ENCODE measurements around the gene PEDS1.

DNA sequence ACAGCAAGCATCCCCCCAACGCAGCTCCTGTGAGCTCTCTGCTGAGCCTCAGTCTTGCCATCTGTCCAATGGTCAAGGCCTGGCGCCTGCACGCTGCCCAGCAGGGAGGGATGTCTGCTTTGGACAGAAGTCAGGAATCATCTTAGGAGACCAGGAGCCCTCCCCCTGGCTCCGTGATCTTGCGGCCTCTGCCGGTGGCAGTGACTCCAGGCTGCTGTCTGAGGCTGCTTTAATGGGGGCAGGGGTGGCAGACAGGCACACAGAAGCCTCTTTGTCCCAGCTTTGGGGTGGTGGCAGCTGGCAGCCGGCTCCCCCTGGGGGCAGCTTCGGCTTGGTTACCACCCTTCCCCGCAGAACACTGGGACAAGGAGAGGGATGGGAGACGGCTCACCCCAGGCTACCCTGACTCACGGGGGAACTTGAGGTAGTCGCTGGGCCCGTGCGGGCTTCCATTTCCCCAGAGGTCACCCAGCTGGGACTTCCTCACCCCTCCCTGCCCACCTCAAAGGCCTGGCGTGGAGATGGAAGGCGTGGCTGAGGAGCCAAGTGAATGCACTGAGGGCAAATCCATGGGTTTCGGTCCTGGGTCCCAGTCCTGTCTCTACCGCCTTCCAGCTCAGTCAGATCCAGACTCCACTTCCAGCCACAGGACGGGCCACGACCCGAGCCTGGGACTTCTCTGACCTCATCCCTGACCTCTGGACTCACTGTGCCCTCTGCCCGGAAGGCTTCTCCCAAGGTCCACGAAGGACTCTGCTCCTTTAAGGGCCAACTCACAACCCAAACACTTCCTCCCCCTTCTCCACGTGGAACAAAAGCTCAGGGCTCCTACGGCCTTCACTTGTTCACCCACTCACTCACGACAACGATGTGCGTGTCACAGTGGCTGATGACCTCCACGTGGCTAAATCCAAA, 14.8 kb downstream of the PEDS1 start:
- TF ChIP-seq, protein P1, sequence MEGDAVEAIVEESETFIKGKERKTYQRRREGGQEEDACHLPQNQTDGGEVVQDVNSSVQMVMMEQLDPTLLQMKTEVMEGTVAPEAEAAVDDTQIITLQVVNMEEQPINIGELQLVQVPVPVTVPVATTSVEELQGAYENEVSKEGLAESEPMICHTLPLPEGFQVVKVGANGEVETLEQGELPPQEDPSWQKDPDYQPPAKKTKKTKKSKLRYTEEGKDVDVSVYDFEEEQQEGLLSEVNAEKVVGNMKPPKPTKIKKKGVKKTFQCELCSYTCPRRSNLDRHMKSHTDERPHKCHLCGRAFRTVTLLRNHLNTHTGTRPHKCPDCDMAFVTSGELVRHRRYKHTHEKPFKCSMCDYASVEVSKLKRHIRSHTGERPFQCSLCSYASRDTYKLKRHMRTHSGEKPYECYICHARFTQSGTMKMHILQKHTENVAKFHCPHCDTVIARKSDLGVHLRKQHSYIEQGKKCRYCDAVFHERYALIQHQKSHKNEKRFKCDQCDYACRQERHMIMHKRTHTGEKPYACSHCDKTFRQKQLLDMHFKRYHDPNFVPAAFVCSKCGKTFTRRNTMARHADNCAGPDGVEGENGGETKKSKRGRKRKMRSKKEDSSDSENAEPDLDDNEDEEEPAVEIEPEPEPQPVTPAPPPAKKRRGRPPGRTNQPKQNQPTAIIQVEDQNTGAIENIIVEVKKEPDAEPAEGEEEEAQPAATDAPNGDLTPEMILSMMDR (tag by site-specific recombination; IDR thresholded peaks at IDR 0.05) = no peak
- TF ChIP-seq HOXC10 (CRISPR knock-in tag; IDR thresholded peaks at IDR 0.05) = no peak
- TF ChIP-seq ZNF266 (tag by site-specific recombination; IDR thresholded peaks at IDR 0.05; ENCODE audit: low read depth) = no peak
- TF ChIP-seq SETDB1 (IDR thresholded peaks at IDR 0.05; ENCODE audit: insufficient read length, low read length) = no peak
- TF ChIP-seq ZBTB49 (tag by site-specific recombination; IDR thresholded peaks at IDR 0.05; ENCODE audit: low read depth) = no peak
- TF ChIP-seq ZNF157 (tag by site-specific recombination; IDR thresholded peaks at IDR 0.05) = no peak
- TF ChIP-seq, protein P2, sequence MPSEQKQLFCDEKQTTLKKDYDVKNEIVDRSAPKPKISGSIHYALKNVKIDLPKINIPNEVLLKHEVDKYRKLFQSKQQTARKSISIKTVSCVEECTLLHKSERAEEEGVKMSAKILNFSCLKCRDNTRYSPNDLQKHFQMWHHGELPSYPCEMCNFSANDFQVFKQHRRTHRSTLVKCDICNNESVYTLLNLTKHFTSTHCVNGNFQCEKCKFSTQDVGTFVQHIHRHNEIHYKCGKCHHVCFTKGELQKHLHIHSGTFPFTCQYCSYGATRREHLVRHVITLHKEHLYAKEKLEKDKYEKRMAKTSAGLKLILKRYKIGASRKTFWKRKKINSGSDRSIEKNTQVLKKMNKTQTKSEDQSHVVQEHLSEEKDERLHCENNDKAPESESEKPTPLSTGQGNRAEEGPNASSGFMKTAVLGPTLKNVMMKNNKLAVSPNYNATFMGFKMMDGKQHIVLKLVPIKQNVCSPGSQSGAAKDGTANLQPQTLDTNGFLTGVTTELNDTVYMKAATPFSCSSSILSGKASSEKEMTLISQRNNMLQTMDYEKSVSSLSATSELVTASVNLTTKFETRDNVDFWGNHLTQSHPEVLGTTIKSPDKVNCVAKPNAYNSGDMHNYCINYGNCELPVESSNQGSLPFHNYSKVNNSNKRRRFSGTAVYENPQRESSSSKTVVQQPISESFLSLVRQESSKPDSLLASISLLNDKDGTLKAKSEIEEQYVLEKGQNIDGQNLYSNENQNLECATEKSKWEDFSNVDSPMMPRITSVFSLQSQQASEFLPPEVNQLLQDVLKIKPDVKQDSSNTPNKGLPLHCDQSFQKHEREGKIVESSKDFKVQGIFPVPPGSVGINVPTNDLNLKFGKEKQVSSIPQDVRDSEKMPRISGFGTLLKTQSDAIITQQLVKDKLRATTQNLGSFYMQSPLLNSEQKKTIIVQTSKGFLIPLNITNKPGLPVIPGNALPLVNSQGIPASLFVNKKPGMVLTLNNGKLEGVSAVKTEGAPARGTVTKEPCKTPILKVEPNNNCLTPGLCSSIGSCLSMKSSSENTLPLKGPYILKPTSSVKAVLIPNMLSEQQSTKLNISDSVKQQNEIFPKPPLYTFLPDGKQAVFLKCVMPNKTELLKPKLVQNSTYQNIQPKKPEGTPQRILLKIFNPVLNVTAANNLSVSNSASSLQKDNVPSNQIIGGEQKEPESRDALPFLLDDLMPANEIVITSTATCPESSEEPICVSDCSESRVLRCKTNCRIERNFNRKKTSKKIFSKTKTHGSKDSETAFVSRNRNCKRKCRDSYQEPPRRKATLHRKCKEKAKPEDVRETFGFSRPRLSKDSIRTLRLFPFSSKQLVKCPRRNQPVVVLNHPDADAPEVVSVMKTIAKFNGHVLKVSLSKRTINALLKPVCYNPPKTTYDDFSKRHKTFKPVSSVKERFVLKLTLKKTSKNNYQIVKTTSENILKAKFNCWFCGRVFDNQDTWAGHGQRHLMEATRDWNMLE (tag by site-specific recombination; conservative IDR thresholded peaks at IDR 0.05; ENCODE audit: low read depth) = no peak
- TF ChIP-seq, protein P3, sequence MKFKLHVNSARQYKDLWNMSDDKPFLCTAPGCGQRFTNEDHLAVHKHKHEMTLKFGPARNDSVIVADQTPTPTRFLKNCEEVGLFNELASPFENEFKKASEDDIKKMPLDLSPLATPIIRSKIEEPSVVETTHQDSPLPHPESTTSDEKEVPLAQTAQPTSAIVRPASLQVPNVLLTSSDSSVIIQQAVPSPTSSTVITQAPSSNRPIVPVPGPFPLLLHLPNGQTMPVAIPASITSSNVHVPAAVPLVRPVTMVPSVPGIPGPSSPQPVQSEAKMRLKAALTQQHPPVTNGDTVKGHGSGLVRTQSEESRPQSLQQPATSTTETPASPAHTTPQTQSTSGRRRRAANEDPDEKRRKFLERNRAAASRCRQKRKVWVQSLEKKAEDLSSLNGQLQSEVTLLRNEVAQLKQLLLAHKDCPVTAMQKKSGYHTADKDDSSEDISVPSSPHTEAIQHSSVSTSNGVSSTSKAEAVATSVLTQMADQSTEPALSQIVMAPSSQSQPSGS (tag by site-specific recombination; IDR thresholded peaks at IDR 0.05; ENCODE audit: low read depth) = no peak
